Measurements from ENCODE around the gene STAT3. TPM values are rescaled to one million over a fixed set of nuclear protein-coding genes. Genes with fewer than 3 reads are reported as not detected.

Gene STAT3
- 11.4 and 14.8 TPM in 2 replicates for total RNA-seq (2014; rRNA removed; shearing (Covaris generic))
- total RNA-seq (2022), result 28.7 and 37.2 TPM in 2 replicates
- Bru-seq, nascent RNA, result percentile 56 among the genes with signal in this experiment
- percentile 63 among the genes with signal in this experiment for BruChase-seq, experiment 1, labeled RNA remaining after a 6-hour chase
- percentile 63 among the genes with signal in this experiment for BruChase-seq, experiment 2, labeled RNA remaining after a 2-hour chase
- long read RNA-seq, full-length matches to known transcripts, result 26 of 56 reads
- long read RNA-seq, partial matches to known transcripts, result 1 of 56 reads
- long read RNA-seq, other reads (novel, unspliced or antisense), result 29 of 56 reads

- no TSS peak for BruUV-seq (replicated peaks)
- H2AFZ ChIP-seq (ENCODE audit: low read length), result peak within 1 kb of the TSS; percentile 98
Measured at GRCh38 chr17:42388381-42389134, at the start of gene STAT3. STAT3 (minus strand) TSS chr17:42388442; CDS start chr17:42348516, 39,926 bp downstream.

GRCh38 chr17:42436391-42436790, 48.1 kb upstream of the STAT3 start:
- no TSS peak for BruUV-seq (replicated peaks)
- TF ChIP-seq EZH2phosphoT487 (IDR thresholded peaks at IDR 0.05; ENCODE audit: borderline replicate concordance, low read depth, low read length), result no peak
- TF ChIP-seq, protein P1, sequence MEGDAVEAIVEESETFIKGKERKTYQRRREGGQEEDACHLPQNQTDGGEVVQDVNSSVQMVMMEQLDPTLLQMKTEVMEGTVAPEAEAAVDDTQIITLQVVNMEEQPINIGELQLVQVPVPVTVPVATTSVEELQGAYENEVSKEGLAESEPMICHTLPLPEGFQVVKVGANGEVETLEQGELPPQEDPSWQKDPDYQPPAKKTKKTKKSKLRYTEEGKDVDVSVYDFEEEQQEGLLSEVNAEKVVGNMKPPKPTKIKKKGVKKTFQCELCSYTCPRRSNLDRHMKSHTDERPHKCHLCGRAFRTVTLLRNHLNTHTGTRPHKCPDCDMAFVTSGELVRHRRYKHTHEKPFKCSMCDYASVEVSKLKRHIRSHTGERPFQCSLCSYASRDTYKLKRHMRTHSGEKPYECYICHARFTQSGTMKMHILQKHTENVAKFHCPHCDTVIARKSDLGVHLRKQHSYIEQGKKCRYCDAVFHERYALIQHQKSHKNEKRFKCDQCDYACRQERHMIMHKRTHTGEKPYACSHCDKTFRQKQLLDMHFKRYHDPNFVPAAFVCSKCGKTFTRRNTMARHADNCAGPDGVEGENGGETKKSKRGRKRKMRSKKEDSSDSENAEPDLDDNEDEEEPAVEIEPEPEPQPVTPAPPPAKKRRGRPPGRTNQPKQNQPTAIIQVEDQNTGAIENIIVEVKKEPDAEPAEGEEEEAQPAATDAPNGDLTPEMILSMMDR (conservative IDR thresholded peaks at IDR 0.05; ENCODE audit: low read length), result no peak
- no peaks in the 10 kb centered on the region for H3K79me2 ChIP-seq (ENCODE audit: insufficient read depth, low read depth, low read length)
- no peaks in the 10 kb centered on the region for H4K20me1 ChIP-seq (ENCODE audit: insufficient read depth, low read length)
- H3K9me3 ChIP-seq (ENCODE audit: low read length), result no peaks in the 10 kb centered on the region
- intact Hi-C loops (cut with micrococcal nuclease; ENCODE audit: unreplicated experiment), result no loop called here
- no peaks in the 10 kb centered on the region for H3K36me3 ChIP-seq (ENCODE audit: insufficient read depth, low read length)
- no peaks in the 10 kb centered on the region for H3K9me2 ChIP-seq (ENCODE audit: insufficient read depth, low read length)
- no peak overlapping the region for H3K4me2 ChIP-seq (ENCODE audit: low read length)
- no peak overlapping the region for H2AFZ ChIP-seq (ENCODE audit: low read length)
- peaks cover 25% of the 10 kb centered on the region for H3K4me1 ChIP-seq (ENCODE audit: insufficient read depth, low read length, poor library complexity, severe bottlenecking)
- no peak for DNase-seq (ENCODE audit: low spot score)
- CTCF ChIA-PET (ENCODE audit: unreplicated experiment), result no interaction called here
- H3K27ac ChIP-seq (ENCODE audit: low read depth, low read length, poor library complexity, severe bottlenecking), result no peak overlapping the region
- POLR2A ChIA-PET, result no interaction called here
- no peak overlapping the region for H3K4me3 ChIP-seq (ENCODE audit: low read depth, low read length, poor library complexity, severe bottlenecking)

More at GRCh38 chr17:42388381-42389134, at the start of gene STAT3:
- DNase-seq (ENCODE audit: low spot score), result peak; percentile 100
- no peaks in the 10 kb centered on the region for H3K36me3 ChIP-seq (ENCODE audit: insufficient read depth, low read length)
- no peaks in the 10 kb centered on the region for H3K9me3 ChIP-seq (ENCODE audit: low read length)
- peak within 1 kb of the TSS; percentile 77 for H3K4me3 ChIP-seq (ENCODE audit: low read depth, low read length, poor library complexity, severe bottlenecking)
- no peaks in the 10 kb centered on the region for H3K9me2 ChIP-seq (ENCODE audit: insufficient read depth, low read length)
- CTCF ChIA-PET (ENCODE audit: unreplicated experiment), result interaction anchor here (0.6 kb wide), 1 partner anchor 84 kb away, joined by 3 read pairs; no protein-coding TSS in a partner anchor
- TF ChIP-seq, protein P1 (conservative IDR thresholded peaks at IDR 0.05; ENCODE audit: low read length), result no peak
- TF ChIP-seq EZH2phosphoT487 (IDR thresholded peaks at IDR 0.05; ENCODE audit: borderline replicate concordance, low read depth, low read length), result no peak
- H3K4me1 ChIP-seq (ENCODE audit: insufficient read depth, low read length, poor library complexity, severe bottlenecking), result peaks cover 35% of the 10 kb centered on the region
- H3K4me2 ChIP-seq (ENCODE audit: low read length), result peak within 1 kb of the TSS; percentile 93
- no peaks in the 10 kb centered on the region; the same call in 1 of the 2 replicates for H3K79me2 ChIP-seq (ENCODE audit: insufficient read depth, low read depth, low read length)
- intact Hi-C loops (cut with micrococcal nuclease; ENCODE audit: unreplicated experiment), result loop anchor here (10.0 kb wide), 1 partner anchor 274 kb away; the partner anchor contains the start of gene DHX58
- peak within 1 kb of the TSS; percentile 9 for H3K27ac ChIP-seq (ENCODE audit: low read depth, low read length, poor library complexity, severe bottlenecking)
- no peaks in the 10 kb centered on the region for H4K20me1 ChIP-seq (ENCODE audit: insufficient read depth, low read length)
- POLR2A ChIA-PET, result interaction anchor here (0.5 to 1.5 kb wide), 12 partner anchors 8 to 273 kb away, joined by 3 to 7 read pairs (median 3); partner anchors contain the start of gene KAT2A
